HG02678 (cell line): Measurements from ENCODE around the gene PRM2.

Experiments
- ATAC-seq: cut with Tn5 transposase; IDR thresholded peaks from one replicate; pipeline ENCODE4 v1.9.1; 2021; ENCODE audit warnings: mild to moderate bottlenecking, moderate library complexity; ENCODE audit not compliant: unreplicated experiment

Gene PRM2

GRCh38 chr16:11307639-11308492, 31.6 kb upstream of the PRM2 start:
- no peak for ATAC-seq

GRCh38 chr16:11306997-11307638, 30.8 kb upstream of the PRM2 start:
- ATAC-seq = no peak

- ATAC-seq = no peak
Observed at GRCh38 chr16:11306381-11306780, 30.1 kb upstream of the PRM2 start.

GRCh38 chr16:11303405-11304138, 27.3 kb upstream of the PRM2 start:
- no peak for ATAC-seq

GRCh38 chr16:11302977-11303376, 26.7 kb upstream of the PRM2 start:
- ATAC-seq = no peak

- no peak for ATAC-seq
Observed at GRCh38 chr16:11301645-11302501, 25.6 kb upstream of the PRM2 start.

GRCh38 chr16:11300560-11300892, 24.2 kb upstream of the PRM2 start:
- no peak for ATAC-seq

- ATAC-seq = no peak
Observed at GRCh38 chr16:11299865-11300559, 23.7 kb upstream of the PRM2 start.

- peak; percentile 34 for ATAC-seq
Observed at GRCh38 chr16:11298950-11299547, 22.8 kb upstream of the PRM2 start.

- ATAC-seq = no peak
Observed at GRCh38 chr16:11298143-11298900, 22.0 kb upstream of the PRM2 start.

GRCh38 chr16:11297492-11298142, 21.3 kb upstream of the PRM2 start:
- ATAC-seq = peak; percentile 81

- ATAC-seq = peak; percentile 22
Observed at GRCh38 chr16:11296706-11297491, 20.6 kb upstream of the PRM2 start.

- ATAC-seq = no peak
Observed at GRCh38 chr16:11296351-11296705, 20.0 kb upstream of the PRM2 start.

GRCh38 chr16:11295672-11296071, 19.4 kb upstream of the PRM2 start:
- no peak for ATAC-seq

GRCh38 chr16:11292076-11292748, 15.9 kb upstream of the PRM2 start:
- ATAC-seq = no peak

GRCh38 chr16:11291091-11291703, 14.9 kb upstream of the PRM2 start:
- no peak for ATAC-seq
